D721Med (cell line): ENCODE measurements around the gene GRM2.

ENCODE experiments used
- DNase-seq: peaks from one replicate; pipeline ENCODE4 v3.0.0; 2011; ENCODE audit warnings: low spot score; ENCODE audit not compliant: insufficient read length
- FAIRE-seq: peaks from 2 replicates; lab custom pipeline; 2011; peaks lifted over from hg19 to GRCh38; lab: Jason Lieb, UNC
- TF ChIP-seq, protein P1 (sequence below): IDR thresholded peaks from 2 replicates; pipeline ENCODE4 v1.5.1; 2012; ENCODE audit warnings: mild to moderate bottlenecking, control low read depth; ENCODE audit not compliant: insufficient read depth; ENCODE audit errors: missing control alignments

Gene GRM2

DNA sequence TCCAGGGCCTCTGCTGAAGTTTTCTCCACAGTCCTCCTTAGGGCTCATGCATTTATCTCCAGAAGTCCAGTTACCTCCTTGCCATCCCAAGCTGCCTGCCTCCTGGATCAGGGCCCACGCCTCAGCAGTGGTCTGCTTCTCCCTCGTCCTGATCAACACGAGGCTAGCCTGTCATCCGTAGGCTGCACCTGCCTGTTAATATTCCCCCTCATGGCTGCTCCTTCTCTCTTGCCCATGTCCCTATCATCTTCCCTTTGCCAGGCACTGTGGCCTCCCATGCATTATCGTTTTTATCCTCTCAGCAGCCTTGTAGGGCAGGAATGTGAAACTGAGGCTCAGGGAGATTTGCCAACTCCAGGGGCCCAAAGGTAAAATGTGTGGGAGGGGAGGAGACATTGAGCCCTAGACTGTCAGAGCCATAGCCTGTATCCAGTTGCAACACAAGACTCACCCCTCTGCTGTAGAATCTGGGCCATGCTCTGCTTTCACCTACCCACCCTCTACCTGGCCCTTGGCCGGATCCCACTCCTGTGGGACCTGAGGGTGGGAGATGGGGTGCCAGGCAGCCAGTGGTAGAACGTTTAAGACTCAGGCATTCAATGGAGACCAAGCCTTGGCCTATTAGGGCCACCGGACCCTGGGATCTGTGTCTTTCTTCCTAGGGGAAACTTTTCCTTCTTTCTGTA, 4.6 kb downstream of the GRM2 start:
- TF ChIP-seq, protein P1, sequence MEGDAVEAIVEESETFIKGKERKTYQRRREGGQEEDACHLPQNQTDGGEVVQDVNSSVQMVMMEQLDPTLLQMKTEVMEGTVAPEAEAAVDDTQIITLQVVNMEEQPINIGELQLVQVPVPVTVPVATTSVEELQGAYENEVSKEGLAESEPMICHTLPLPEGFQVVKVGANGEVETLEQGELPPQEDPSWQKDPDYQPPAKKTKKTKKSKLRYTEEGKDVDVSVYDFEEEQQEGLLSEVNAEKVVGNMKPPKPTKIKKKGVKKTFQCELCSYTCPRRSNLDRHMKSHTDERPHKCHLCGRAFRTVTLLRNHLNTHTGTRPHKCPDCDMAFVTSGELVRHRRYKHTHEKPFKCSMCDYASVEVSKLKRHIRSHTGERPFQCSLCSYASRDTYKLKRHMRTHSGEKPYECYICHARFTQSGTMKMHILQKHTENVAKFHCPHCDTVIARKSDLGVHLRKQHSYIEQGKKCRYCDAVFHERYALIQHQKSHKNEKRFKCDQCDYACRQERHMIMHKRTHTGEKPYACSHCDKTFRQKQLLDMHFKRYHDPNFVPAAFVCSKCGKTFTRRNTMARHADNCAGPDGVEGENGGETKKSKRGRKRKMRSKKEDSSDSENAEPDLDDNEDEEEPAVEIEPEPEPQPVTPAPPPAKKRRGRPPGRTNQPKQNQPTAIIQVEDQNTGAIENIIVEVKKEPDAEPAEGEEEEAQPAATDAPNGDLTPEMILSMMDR: no peak
- FAIRE-seq (no peak), DNase-seq (peak; percentile 11)

DNA sequence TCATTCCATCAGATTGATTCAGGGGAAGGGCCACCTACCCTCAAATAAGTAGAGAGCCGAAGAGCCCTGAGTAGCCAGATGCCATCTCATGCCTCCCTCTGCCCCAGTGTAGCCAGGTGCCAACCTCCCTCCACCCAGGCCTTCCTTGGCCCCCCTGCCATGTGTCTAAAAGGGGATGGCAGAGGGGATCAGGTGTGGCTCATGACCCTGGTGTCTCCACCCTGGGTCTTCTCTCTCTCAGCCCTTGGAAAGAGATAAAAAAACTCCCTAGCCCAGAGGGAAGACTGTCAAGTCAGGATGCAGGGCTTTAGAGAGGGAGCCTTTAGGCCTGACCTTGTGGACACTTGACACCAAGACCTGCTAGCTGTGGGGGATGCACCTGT, 5.2 kb downstream of the GRM2 start:
- FAIRE-seq (no peak), DNase-seq (peak; percentile 7)
- TF ChIP-seq, protein P1: no peak

- DNase-seq (peak; percentile 4), FAIRE-seq (no peak)
- TF ChIP-seq, protein P1: no peak
These were observed 5.7 kb downstream of the GRM2 start for GRCh38 chr3:51712511-51712931.

- TF ChIP-seq, protein P1: no peak
These were observed 6.1 kb downstream of the GRM2 start for GRCh38 chr3:51712963-51713362.

GRCh38 chr3:51715231-51715976, 8.5 kb downstream of the GRM2 start:
- TF ChIP-seq, protein P1: no peak
- no peak for FAIRE-seq
- peak; percentile 5 for DNase-seq

More at GRCh38 chr3:51712963-51713362, 6.1 kb downstream of the GRM2 start:
- DNase-seq: peak; percentile 9
- FAIRE-seq: no peak

GRCh38 chr3:51715977-51716294, 9.1 kb downstream of the GRM2 start:
- FAIRE-seq: no peak
- peak; percentile 16 for DNase-seq

More at GRCh38 chr3:51715977-51716294, 9.1 kb downstream of the GRM2 start:
- TF ChIP-seq, protein P1: no peak
